ENCODE results near the gene MRM1.

Gene MRM1

DNA sequence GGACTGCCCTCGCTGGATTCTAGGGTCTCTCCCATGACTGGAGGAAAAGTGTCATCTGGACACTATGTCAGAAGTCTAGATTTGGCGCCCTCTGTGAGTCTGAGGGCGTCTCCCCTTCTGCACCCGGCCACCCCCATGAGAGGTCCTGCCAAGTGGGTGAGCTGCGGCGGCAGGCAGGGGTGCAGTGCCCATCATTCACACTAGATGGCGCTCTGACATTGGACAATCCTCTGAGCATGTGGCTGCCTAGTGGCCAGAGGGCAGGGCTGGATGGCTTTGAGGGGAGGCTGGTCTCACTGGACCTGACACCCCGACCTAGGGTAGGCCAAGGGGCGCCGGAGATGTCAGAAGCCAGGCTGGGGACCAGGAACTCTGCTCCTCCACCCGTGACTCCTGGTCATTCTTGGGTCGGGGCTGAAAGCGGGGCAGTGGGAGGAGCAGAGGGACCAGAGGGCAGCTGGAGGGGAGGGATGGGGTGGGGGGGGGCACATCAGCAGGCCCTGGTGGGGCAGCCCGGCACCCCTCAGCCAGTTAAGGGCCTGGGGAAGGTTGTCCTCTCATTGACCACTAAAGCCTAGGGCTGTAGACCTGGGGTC, 28.0 kb downstream of the MRM1 start:
- FAIRE-seq (no peak), DNase-seq (ENCODE audit: extremely low spot score, insufficient read length, low read depth) (peak; percentile 69)

DNA sequence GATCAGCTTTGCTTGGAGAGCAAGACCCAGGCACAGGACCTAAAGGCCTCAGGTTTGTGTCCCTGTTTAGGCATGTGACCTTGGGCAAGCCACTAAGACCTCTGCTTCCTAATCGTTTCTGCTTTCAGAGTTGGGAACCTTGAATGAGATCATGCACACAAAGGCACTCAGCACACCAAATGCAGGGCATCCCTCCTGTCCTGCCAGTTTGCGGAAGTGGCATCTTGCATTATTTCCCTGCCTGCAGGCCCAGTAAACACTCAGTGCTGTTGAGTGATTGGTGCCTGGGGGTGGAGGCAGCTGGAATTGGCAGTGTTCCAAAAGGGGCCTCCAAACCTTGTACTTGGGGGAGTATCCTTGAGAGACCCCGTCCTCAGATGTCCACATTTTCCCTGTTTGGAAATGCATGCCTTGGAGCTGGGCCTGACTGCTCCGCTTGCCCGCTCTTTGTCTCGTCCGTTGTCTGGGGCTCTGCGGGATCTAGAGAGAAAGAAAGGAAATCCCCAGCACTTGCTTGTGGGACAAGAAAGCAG, 28.7 kb downstream of the MRM1 start:
- DNase-seq (ENCODE audit: extremely low spot score, insufficient read length, low read depth) (no peak), FAIRE-seq (no peak)

DNA sequence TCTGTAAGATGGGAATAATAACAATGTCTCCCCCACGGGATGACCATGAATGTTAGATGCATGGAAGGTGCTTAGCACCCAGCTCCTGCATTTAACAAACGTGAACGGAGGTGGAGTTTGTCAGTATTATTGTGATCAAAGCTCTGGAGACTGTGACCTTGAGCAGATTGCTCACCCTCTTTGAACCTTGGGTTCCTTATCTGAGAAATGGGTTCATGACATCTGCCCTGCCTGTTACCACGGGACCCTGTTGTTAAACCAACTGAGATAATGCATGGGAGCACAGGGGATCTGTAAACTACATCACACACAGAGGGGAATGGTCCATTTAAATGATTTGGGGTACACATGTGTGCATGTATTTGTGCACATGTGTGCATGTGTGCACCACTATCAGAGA, 29.6 kb downstream of the MRM1 start:
- no peak for DNase-seq (ENCODE audit: extremely low spot score, insufficient read length, low read depth)
- no peak for FAIRE-seq

DNA sequence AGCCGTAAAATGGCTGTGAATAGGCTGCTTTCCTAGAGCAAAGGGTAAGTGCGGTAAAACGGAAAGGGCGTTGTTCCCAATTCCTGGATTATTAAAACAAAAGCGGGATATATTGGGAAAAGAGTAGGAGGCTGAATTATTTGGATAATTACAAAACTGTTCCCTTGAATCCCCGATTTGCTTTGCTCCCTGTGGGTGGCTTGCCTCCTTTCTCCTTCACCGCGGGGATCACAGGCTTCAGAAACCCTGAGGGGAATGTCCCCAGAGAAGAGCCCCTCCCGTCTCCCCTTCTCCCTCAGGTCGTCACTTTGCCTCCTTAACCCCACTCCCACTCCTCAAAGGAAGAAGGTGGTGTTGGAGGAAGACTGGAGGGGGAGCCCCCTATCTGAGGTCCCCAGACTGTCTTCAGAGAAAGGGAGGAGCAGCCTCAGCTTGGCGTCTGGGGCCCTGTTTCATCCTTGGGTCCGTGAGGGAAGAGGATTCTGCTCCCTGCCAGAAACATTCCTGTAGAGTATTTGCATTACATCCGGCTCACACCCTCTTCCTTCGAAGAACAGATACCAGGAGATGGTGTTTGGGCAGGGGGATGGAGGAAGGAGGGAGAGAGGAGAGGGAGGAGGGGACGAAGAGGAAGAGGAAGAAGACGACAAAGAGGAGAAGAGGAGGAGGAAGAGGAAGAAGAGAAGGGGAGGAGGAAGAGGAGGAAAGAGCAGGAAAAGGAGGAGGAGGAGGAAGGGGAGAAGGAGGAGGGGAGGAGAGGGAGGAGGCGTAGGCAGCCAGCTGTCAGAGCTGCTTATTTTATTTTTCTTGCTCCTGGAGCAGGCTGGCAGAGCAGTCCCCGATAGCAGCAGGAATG, 31.8 kb downstream of the MRM1 start:
- no peak for FAIRE-seq
- no peak for DNase-seq (ENCODE audit: extremely low spot score, insufficient read length, low read depth)

DNA sequence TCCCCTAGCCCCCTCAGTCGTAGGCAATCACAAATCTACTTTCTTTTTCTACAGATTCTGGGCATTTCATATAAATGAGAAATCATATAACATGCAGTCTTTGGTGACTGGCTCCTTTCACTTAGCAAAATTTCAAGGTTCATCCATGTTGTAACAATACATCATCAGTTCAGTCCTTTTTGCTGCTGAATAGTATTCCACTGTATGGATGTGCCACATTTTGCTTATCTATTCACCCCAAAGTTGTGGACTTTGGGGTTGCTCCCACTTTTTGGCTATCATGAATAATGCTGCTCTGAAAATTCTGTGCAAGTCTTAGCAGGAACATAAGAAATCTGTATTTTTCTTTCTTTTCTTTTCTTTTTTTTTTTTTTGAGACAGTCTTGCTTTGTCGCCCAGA, 39.0 kb downstream of the MRM1 start:
- FAIRE-seq = no peak
- no peak for DNase-seq (ENCODE audit: extremely low spot score, insufficient read length, low read depth)

DNA sequence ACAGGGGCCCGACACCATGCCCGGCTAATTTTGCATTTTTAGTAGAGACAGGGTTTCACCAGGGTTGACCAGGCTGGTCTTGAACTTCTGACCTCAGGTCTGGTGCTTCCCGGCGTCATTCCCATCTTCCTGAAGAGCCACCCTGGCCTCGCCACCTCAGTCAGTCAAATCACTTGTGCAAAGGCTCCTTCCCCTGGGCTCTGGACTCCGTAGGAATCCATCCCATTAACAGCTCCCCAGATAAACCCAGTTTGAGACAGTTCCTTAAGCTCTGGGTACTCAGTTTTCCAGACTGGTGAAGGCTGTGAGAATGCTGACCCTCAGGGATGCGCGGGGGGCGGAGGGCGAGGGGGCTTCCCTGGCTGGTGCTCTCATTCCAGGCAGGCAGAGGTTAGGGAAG, 39.5 kb downstream of the MRM1 start:
- DNase-seq (ENCODE audit: extremely low spot score, insufficient read length, low read depth) (no peak), FAIRE-seq (no peak)

- DNase-seq (ENCODE audit: extremely low spot score, insufficient read length, low read depth) = no peak
- no peak for FAIRE-seq
Measured at GRCh38 chr17:36641331-36641876, 40.0 kb downstream of the MRM1 start.

DNA sequence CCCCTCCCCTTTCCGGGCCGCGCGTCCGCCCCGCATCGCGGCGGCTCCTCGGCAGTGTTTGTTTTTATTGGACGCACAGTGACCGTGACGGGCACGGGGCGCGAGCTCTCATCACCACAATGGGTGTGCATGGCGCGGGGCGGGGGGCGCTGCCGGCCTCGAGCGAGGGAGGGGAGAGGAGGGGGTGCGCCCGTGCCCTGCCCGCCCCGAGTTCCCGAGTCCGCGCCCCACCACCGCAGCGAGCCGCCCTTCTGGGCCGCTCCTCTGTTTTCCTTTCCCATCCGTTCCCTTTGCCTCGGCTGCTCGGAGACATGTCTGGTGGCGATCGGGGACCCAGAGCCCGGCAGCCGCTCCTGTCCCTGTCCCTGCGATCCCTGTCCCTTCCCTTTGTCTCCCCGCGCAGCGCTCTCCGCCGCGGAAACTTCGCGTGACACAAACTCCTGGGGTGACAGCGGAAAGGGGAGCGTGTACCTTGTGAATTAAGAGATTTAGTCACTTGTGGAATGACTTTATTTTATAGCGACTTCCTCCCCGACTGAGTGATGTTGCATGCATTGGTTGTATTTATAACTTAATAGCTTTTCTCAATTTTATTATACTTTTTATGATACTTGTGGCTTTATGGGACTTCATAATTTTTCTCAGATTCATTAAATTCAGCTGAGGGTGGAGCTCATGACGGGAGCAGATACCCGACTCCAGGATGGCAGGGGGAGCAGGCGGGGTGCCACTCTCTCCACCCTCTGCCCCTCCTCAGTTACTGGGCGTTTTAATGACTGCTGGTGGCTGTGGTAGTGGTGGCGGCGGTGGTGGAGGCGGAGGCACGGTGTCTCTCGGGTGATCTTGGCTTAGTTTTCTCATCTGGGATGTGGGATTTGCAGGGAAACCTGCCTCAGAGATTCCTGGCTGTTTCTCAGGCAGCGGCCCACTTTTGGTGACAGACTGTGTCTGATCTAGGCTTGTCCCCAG, 40.8 kb downstream of the MRM1 start:
- no peak for FAIRE-seq
- DNase-seq (ENCODE audit: extremely low spot score, insufficient read length, low read depth) = no peak

GRCh38 chr17:36643086-36643685, 41.8 kb downstream of the MRM1 start:
- DNase-seq (ENCODE audit: extremely low spot score, insufficient read length, low read depth) = no peak
- no peak for FAIRE-seq

- DNase-seq (ENCODE audit: extremely low spot score, insufficient read length, low read depth) (no peak), FAIRE-seq (no peak)
Measured at GRCh38 chr17:36645422-36645821, 44.0 kb downstream of the MRM1 start.

GRCh38 chr17:36647636-36648035, 46.3 kb downstream of the MRM1 start:
- DNase-seq (ENCODE audit: extremely low spot score, insufficient read length, low read depth) (no peak), FAIRE-seq (no peak)

GRCh38 chr17:36650096-36650775, 48.9 kb downstream of the MRM1 start:
- FAIRE-seq = no peak
- no peak for DNase-seq (ENCODE audit: extremely low spot score, insufficient read length, low read depth)

DNA sequence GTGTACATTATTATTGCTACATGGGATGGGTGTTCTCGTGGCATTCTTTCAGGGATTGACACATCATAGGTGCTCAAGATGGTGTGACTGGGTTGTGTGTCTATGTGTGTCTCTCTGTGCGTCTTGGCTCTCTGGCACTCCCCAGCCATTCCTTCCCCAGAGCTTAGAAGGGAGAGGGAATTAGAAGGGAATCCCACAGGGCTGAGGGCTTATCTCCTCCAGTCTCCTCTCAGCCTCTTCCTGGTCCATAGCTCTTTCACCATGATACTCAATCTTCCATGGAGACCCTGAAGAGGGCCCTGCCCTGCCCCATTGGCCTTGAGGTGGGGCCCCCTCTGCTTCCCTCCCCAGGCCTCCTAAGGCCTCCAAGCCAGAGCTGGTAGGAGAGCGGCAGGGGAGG, 52.0 kb downstream of the MRM1 start:
- FAIRE-seq = no peak
- DNase-seq (ENCODE audit: extremely low spot score, insufficient read length, low read depth) = no peak

- DNase-seq (ENCODE audit: extremely low spot score, insufficient read length, low read depth) = no peak
- FAIRE-seq = no peak
Measured at GRCh38 chr17:36653856-36654255, 52.5 kb downstream of the MRM1 start.

DNA sequence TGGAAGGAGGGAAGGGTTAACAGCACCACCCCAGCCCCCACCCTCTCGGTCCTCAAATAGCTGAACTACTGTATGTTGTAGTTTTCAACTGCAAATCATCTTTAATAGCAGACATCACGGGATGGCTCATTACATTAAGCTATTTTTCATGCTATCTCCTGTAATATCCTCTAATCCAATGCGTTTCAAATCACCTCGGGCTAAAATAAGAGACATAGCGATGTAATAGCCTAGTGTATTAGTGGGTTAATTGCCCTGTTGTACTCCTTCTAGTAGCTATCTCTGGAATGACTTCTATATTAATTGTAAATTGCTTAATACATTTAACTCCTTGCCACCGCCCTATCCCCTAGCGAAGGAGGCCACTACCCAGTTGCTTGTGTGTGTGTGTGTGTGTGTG, 54.3 kb downstream of the MRM1 start:
- DNase-seq (ENCODE audit: extremely low spot score, insufficient read length, low read depth) = no peak
- no peak for FAIRE-seq

DNA sequence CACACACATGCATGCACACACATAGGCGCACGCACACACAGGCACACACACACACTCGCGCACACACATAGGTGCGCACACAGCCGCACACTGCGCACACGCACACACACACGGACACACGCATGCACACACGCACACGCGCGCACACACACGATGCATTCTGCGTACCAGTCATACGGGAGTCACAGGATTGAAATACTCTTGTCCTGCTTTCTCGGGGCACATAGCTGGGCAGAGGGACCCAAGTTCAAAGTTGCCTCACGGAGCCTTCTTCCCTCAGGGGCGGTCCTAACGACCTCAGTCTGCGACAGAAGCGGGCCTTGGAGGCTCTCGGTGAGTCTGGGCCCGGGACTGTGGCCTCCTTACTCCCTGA, 56.0 kb downstream of the MRM1 start:
- DNase-seq (ENCODE audit: extremely low spot score, insufficient read length, low read depth) (no peak), FAIRE-seq (no peak)

DNA sequence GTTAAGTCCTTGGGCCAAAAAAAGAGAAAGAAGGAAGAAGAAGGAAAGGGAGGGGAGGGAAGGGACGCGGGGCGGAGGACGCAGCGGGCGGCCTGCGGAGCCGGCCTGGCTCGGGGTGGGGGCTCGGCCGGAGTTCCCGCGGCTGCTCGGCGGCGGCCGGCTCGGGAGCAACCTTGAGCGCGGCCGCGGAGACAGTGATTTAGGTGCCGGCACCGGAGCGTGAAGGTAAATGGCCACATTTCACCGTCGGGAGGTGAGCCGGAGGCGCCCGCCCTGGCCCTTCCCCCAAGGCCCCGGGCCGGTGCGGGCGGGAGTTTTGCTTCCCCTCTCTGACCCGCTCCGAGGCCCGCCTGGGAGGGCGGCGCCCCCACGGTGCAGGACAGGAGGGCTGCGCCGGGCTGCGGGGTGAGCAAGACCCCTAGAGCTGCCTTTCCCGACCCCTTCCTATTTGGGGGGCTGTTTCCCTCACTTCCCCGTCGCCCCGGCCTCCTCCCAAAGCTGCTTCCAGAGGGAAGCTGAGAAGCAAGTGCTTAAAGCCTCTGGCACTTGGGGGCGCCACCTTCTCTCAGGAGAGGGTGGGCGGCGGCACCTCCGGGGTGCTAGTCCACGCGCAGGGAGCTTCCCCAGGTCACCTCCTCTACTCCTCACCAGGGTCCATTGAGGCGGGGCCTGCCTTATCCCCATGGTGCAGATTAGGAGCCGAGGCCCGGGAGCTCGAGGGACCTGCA, 56.5 kb downstream of the MRM1 start:
- DNase-seq (ENCODE audit: extremely low spot score, insufficient read length, low read depth) (no peak), FAIRE-seq (no peak)
